Suprapubic skin (tissue), 3 donors: ENCODE measurements around the gene MAML2.

Experiments used
- CTCF ChIP-seq, 2 donors: fragments of 200-600 bp in 1 of 2; fragments of 450-650 bp in 1 of 2; sonication (generic) in 1 of 2; IDR thresholded peaks; one replicate each; pipeline ENCODE4 v1.5.1; 2016 to 2019; ENCODE audit warnings: antibody characterized with exemption in 2 of 2, mild to moderate bottlenecking in 1 of 2, moderate library complexity in 1 of 2
- EP300 ChIP-seq: sonication (generic); formaldehyde crosslinking; IDR thresholded peaks from one replicate; pipeline ENCODE4 v1.6.1; 2017; ENCODE audit warnings: antibody characterized with exemption

GRCh38 chr11:96167787-96168186, 175.2 kb downstream of the MAML2 start:
- TF ChIP-seq EP300, result no peak
- no peak for TF ChIP-seq CTCF (IDR thresholded peaks at IDR 0.05)
